Measurements from ENCODE around the gene TENM3.

Gene TENM3

GRCh38 chr4:182577411-182577810, 334.2 kb downstream of the TENM3 start:
- DNase-seq: no peak

- no peak for DNase-seq
Measured at GRCh38 chr4:182578402-182578801, 335.2 kb downstream of the TENM3 start.

GRCh38 chr4:182582245-182582644, 339.0 kb downstream of the TENM3 start:
- DNase-seq: no peak

GRCh38 chr4:182583703-182584415, 340.7 kb downstream of the TENM3 start:
- DNase-seq: no peak

- DNase-seq: no peak
Measured at GRCh38 chr4:182585321-182585720, 342.1 kb downstream of the TENM3 start.

- DNase-seq: no peak
Measured at GRCh38 chr4:182589100-182589499, 345.9 kb downstream of the TENM3 start.

GRCh38 chr4:182593402-182593801, 350.2 kb downstream of the TENM3 start:
- peak; percentile 1 for DNase-seq

- no peak for DNase-seq
Measured at GRCh38 chr4:182593864-182594263, 350.7 kb downstream of the TENM3 start.

- DNase-seq: peak; percentile 7
Measured at GRCh38 chr4:182600093-182600492, 356.9 kb downstream of the TENM3 start.

- no peak for DNase-seq
Measured at GRCh38 chr4:182600856-182601255, 357.7 kb downstream of the TENM3 start.

GRCh38 chr4:182604161-182604622, 361.0 kb downstream of the TENM3 start:
- DNase-seq: no peak

- DNase-seq: no peak
Measured at GRCh38 chr4:182604953-182605352, 361.8 kb downstream of the TENM3 start.

- no peak for DNase-seq
Measured at GRCh38 chr4:182608525-182608924, 365.3 kb downstream of the TENM3 start.

GRCh38 chr4:182616476-182616875, 373.3 kb downstream of the TENM3 start:
- no peak for DNase-seq

GRCh38 chr4:182619660-182620059, 376.5 kb downstream of the TENM3 start:
- DNase-seq: no peak

GRCh38 chr4:182620111-182620980, 377.1 kb downstream of the TENM3 start:
- DNase-seq: no peak

GRCh38 chr4:182624281-182624680, 381.1 kb downstream of the TENM3 start:
- no peak for DNase-seq

- DNase-seq: no peak
Measured at GRCh38 chr4:182625193-182625592, 382.0 kb downstream of the TENM3 start.

- no peak for DNase-seq
Measured at GRCh38 chr4:182627996-182628395, 384.8 kb downstream of the TENM3 start.

- no peak for DNase-seq
Measured at GRCh38 chr4:182628544-182628943, 385.3 kb downstream of the TENM3 start.

- no peak for DNase-seq
Measured at GRCh38 chr4:182629096-182629495, 385.9 kb downstream of the TENM3 start.

- DNase-seq: no peak
Measured at GRCh38 chr4:182640491-182640890, 397.3 kb downstream of the TENM3 start.

- DNase-seq: peak; percentile 6
Measured at GRCh38 chr4:182640932-182641331, 397.7 kb downstream of the TENM3 start.

- DNase-seq: no peak
Measured at GRCh38 chr4:182642831-182643230, 399.6 kb downstream of the TENM3 start.

All from NCI-H2171 (cell line).